ENCODE results near the gene SFXN2.

The SFXN2 gene

GRCh38 chr10:102729029-102730026 is 14.9 kb downstream of the SFXN2 start:
- POLR2A ChIA-PET = no interaction called here
- H3K4me3 ChIP-seq (ENCODE audit: low read depth, low read length) = no peak overlapping the region
- CTCF ChIA-PET = interaction anchor here (0.7 to 5.8 kb wide), 14 partner anchors 8 to 174 kb away, joined by 3 to 88 read pairs (median 5); partner anchors contain the start of genes ARL3, CYP17A1 and SFXN2
- TF ChIP-seq, protein P1, sequence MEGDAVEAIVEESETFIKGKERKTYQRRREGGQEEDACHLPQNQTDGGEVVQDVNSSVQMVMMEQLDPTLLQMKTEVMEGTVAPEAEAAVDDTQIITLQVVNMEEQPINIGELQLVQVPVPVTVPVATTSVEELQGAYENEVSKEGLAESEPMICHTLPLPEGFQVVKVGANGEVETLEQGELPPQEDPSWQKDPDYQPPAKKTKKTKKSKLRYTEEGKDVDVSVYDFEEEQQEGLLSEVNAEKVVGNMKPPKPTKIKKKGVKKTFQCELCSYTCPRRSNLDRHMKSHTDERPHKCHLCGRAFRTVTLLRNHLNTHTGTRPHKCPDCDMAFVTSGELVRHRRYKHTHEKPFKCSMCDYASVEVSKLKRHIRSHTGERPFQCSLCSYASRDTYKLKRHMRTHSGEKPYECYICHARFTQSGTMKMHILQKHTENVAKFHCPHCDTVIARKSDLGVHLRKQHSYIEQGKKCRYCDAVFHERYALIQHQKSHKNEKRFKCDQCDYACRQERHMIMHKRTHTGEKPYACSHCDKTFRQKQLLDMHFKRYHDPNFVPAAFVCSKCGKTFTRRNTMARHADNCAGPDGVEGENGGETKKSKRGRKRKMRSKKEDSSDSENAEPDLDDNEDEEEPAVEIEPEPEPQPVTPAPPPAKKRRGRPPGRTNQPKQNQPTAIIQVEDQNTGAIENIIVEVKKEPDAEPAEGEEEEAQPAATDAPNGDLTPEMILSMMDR (IDR thresholded peaks at IDR 0.05; ENCODE audit: insufficient read depth, low read length, missing control alignments) = peak; percentile 95
- DNase-seq (ENCODE audit: low read depth, low spot score) = no peak

GRCh38 chr10:102731222-102731800 is 16.9 kb downstream of the SFXN2 start:
- POLR2A ChIA-PET = interaction anchor here (0.6 kb wide), 1 partner anchor 102 kb away, joined by 3 read pairs; no protein-coding TSS in a partner anchor
- TF ChIP-seq, protein P1 (IDR thresholded peaks at IDR 0.05; ENCODE audit: insufficient read depth, low read length, missing control alignments) = no peak
- H3K4me3 ChIP-seq (ENCODE audit: low read depth, low read length) = no peak overlapping the region

GRCh38 chr10:102732661-102733060 is 18.2 kb downstream of the SFXN2 start:
- POLR2A ChIA-PET = no interaction called here
- CTCF ChIA-PET = interaction anchor here (0.6 to 3.0 kb wide), 9 partner anchors 10 to 172 kb away, joined by 3 to 12 read pairs (median 5); no protein-coding TSS in a partner anchor
- no peak overlapping the region for H3K4me3 ChIP-seq (ENCODE audit: low read depth, low read length)
- TF ChIP-seq, protein P1 (IDR thresholded peaks at IDR 0.05; ENCODE audit: insufficient read depth, low read length, missing control alignments) = no peak
- no peak for DNase-seq (ENCODE audit: low read depth, low spot score)

More at GRCh38 chr10:102731222-102731800, 16.9 kb downstream of the SFXN2 start:
- DNase-seq (ENCODE audit: low read depth, low spot score) = no peak
- CTCF ChIA-PET = interaction anchor here (0.8 to 3.0 kb wide), 12 partner anchors 10 to 172 kb away, joined by 3 to 30 read pairs (median 4); partner anchors contain the start of genes ARL3 and SFXN2

DNA sequence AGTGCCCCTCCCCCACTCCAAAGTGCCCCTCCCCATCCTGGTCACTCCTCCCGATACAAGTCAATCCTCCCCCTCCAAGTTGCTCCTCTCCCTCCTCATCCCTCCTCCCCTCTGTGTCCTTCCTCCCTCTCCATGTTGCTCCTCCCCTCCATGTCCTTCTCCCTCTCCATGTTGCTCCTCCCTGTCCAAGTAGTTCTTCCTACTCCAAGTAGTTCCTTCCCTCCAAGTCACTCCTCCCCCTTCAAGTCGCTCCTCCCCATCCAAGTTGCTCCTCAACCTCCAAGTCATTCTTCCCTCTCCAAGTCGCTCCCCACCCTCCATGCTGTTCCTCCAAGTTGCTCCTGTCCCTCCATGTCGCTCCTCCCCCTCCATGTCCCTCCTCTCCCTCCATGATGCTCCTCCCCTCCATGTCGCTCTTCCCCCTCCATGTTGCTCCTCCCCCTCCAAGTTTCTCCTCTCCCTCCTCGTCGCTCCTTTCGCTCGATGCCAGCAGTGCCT is 20.7 kb downstream of the SFXN2 start:
- ChIA-PET POLR2A (no interaction called here), CTCF (interaction anchor here (1.6 kb wide), 1 partner anchor 167 kb away, joined by 10 read pairs; no protein-coding TSS in a partner anchor)
- no peak overlapping the region for H3K4me3 ChIP-seq (ENCODE audit: low read depth, low read length)
- TF ChIP-seq, protein P1 (IDR thresholded peaks at IDR 0.05; ENCODE audit: insufficient read depth, low read length, missing control alignments) = no peak
- no peak for DNase-seq (ENCODE audit: low read depth, low spot score)

GRCh38 chr10:102738692-102739121 is 24.3 kb downstream of the SFXN2 start:
- TF ChIP-seq, protein P1 (IDR thresholded peaks at IDR 0.05; ENCODE audit: insufficient read depth, low read length, missing control alignments) = no peak
- CTCF ChIA-PET = interaction anchor here (0.9 to 2.8 kb wide), 3 partner anchors 9 to 163 kb away, joined by 3 to 13 read pairs (median 9); no protein-coding TSS in a partner anchor
- POLR2A ChIA-PET = no interaction called here
- H3K4me3 ChIP-seq (ENCODE audit: low read depth, low read length) = no peak overlapping the region
- DNase-seq (ENCODE audit: low read depth, low spot score) = no peak
